ENCODE measurements around the gene ZFP2. TPM values are rescaled to one million over a fixed set of nuclear protein-coding genes. Genes with fewer than 3 reads are reported as not detected.

ZFP2 gene
- total RNA-seq, 1 experiment from 2014 or later: 0.52 TPM

DNA sequence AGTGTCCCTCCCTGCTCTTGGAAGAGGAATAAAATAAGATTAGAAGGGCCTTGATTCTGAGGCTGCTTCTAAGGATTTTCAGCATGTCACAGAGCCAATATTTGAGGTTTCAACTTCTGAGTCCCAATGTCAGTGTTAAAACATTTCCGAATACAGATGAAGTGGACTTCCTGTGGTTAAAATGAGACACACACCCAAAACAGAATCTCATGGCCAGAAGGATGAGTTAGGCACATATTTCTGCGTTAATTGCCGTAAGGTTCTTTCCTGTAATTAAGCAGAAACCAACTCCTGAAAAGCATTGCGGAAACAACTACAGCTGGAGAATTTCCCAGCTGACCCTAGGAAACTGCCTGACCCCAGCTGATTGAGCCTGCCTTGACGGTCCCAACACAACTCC, 46.4 kb upstream of the ZFP2 start:
- H3K18ac ChIP-seq (ENCODE audit: insufficient read length, low read depth, low read length): no peak overlapping the region

More for the DNA sequence above, 46.4 kb upstream of the ZFP2 start:
- no peak overlapping the region for H2AFZ ChIP-seq (ENCODE audit: low read length)
- Mint-ChIP-seq H3K36me3 (ENCODE audit: insufficient read depth in 1 of 3, low read depth in 3 of 3) (peaks cover 0 to 2% (median 0%) of the 10 kb centered on the region in 3 experiments; a peak in 2 of 7 replicates), H3K4me3 (no peak overlapping the region), H3K4me1 (0 out of 4 replicates have a peak, but pooled peaks cover 0 to 2% of the 10 kb centered on the region in 2 experiments), H3K9me3 (peaks cover 23 to 67% of the 10 kb centered on the region in 2 experiments), H3K27me3 (ENCODE audit: low read depth) (no peaks in the 10 kb centered on the region; the same call in 1 of the 2 replicates), H3K27ac (no peak overlapping the region)
- no peak overlapping the region for H3K4ac ChIP-seq (ENCODE audit: low read depth, low read length)
- H2BK120ac ChIP-seq (ENCODE audit: low read depth, low read length, poor library complexity, severe bottlenecking): no peak overlapping the region
- no peak overlapping the region for H2BK5ac ChIP-seq (ENCODE audit: insufficient read length, low read length)
- H4K91ac ChIP-seq (ENCODE audit: insufficient read length, low read depth, low read length): no peak overlapping the region
- H3K4me2 ChIP-seq (ENCODE audit: insufficient read depth, insufficient read length, low read length): no peak overlapping the region
- no peaks in the 10 kb centered on the region for H3K27me3 ChIP-seq (ENCODE audit: insufficient read depth, low read length)
- no peak overlapping the region for H2AK5ac ChIP-seq (ENCODE audit: insufficient read length, low read length)
- no peaks in the 10 kb centered on the region for H4K20me1 ChIP-seq (ENCODE audit: control insufficient read depth, insufficient read depth, insufficient read length)
- H3K23me2 ChIP-seq (ENCODE audit: insufficient read length, low read depth, low read length, poor library complexity, severe bottlenecking): no peaks in the 10 kb centered on the region
- H2BK12ac ChIP-seq (ENCODE audit: insufficient read length, low read depth, low read length): no peak overlapping the region
- no peaks in the 10 kb centered on the region for H3K79me2 ChIP-seq (ENCODE audit: insufficient read depth, low read length)
- H4K5ac ChIP-seq (ENCODE audit: insufficient read length, low read depth, low read length): no peak overlapping the region
- H3K27ac ChIP-seq (ENCODE audit: insufficient read length, low read depth, low read length): no peak overlapping the region
- no peak overlapping the region for H2BK20ac ChIP-seq (ENCODE audit: low read depth, low read length, poor library complexity, severe bottlenecking)
- H3K23ac ChIP-seq (ENCODE audit: insufficient read length, low read depth, low read length): no peak overlapping the region
- no peaks in the 10 kb centered on the region; the same call in 1 of the 2 replicates for H3K4me1 ChIP-seq (ENCODE audit: insufficient read depth, low read length)
- TF ChIP-seq, protein P1, sequence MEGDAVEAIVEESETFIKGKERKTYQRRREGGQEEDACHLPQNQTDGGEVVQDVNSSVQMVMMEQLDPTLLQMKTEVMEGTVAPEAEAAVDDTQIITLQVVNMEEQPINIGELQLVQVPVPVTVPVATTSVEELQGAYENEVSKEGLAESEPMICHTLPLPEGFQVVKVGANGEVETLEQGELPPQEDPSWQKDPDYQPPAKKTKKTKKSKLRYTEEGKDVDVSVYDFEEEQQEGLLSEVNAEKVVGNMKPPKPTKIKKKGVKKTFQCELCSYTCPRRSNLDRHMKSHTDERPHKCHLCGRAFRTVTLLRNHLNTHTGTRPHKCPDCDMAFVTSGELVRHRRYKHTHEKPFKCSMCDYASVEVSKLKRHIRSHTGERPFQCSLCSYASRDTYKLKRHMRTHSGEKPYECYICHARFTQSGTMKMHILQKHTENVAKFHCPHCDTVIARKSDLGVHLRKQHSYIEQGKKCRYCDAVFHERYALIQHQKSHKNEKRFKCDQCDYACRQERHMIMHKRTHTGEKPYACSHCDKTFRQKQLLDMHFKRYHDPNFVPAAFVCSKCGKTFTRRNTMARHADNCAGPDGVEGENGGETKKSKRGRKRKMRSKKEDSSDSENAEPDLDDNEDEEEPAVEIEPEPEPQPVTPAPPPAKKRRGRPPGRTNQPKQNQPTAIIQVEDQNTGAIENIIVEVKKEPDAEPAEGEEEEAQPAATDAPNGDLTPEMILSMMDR (conservative IDR thresholded peaks at IDR 0.05): no peak
- H3K56ac ChIP-seq (ENCODE audit: insufficient read length, low read depth, low read length): no peak overlapping the region
- DNase-seq: no peak
- no peaks in the 10 kb centered on the region for H3K9me3 ChIP-seq (ENCODE audit: control insufficient read depth, low read depth, low read length)
- no peak overlapping the region for H3K9ac ChIP-seq (ENCODE audit: extremely low read depth, insufficient read length, low read length)
- no peaks in the 10 kb centered on the region for H3K79me1 ChIP-seq (ENCODE audit: insufficient read depth, low read depth, low read length, poor library complexity, severe bottlenecking)
- WGBS (ENCODE audit: extremely low coverage, insufficient read length, low lambda C conversion rate): no CpG with 5 or more reads among the region's 5 CpGs
- H4K8ac ChIP-seq (replicated peaks; ENCODE audit: insufficient read length, low read depth, low read length): no peak overlapping the region
- no peak overlapping the region for H3T11ph ChIP-seq (ENCODE audit: low read length)
- no peak overlapping the region for H2BK15ac ChIP-seq (ENCODE audit: low read depth, low read length)
- no peak overlapping the region for H3K14ac ChIP-seq (ENCODE audit: insufficient read depth, low read length)
